Measurements from ENCODE around the gene RNF114. TPM values are rescaled to one million over a fixed set of nuclear protein-coding genes. Genes with fewer than 3 reads are reported as not detected.

Gene RNF114
- total and polyA plus RNA-seq, 2 donors (not counting 1 experiment from before 2014, with no cell fraction given) = 65.2 to 70.2 TPM

DNA sequence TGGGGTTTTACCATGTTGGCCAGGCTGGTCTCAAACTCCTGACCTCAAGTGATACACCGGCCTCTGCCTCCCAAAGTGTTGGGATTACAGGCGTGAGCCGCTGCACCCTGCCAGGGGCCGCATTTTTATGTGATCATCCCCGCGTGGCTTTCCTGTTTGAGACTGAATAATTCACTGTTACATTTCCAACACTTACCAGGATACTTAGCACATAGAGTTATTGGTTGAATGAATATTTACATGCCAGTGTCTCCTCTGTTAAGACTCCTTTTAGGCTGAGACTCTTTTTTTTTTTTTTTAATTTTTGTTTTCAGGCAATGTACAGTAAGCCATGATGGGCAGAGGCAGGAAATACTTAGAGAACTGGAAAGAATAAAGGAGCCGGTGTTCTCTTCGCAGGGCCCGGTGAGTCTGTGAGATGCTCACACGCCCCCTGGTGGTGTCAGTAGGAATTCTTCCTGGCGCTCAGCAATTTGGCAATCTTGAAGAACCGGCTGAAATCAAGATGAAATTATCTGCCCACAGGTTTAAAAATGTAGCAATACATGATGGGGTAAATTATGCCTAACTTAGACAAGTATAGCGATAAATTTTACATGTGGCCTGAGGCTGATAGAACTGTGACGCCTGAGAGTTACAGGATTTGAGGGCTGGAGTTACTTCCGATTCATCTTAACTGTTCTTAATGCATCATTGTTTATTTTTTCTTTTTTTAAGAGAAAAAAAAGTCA lies 7.6 kb upstream of the RNF114 start:
- Histone ChIP-seq H3K36me3 (ENCODE audit: control insufficient read depth, insufficient read depth, low read length) (no peaks in the 10 kb centered on the region), H3K4me3 (replicated peaks in 1 of 4; ENCODE audit: control extremely low read depth in 1 of 4, insufficient read depth in 1 of 4, low read depth in 3 of 4, low read length in 4 of 4) (peak overlapping the region in 2 of 4 experiments; percentile 30 to 33), H3K4me1 (ENCODE audit: control insufficient read depth, extremely low read depth, insufficient read depth, low read length) (no peaks in the 10 kb centered on the region), H3K27ac (ENCODE audit: insufficient read depth, low read length) (no peak overlapping the region), H3K27me3 (ENCODE audit: control insufficient read depth, insufficient read depth, low read length) (no peaks in the 10 kb centered on the region), H3K9me3 (ENCODE audit: control insufficient read depth, insufficient read depth, low read depth, low read length) (no peaks in the 10 kb centered on the region), H3K4me2 (ENCODE audit: extremely low read depth, insufficient read depth, low read length) (peak overlapping the region; percentile 75), H3K79me2 (ENCODE audit: control insufficient read depth, insufficient read depth, low read length) (no peaks in the 10 kb centered on the region), H4K20me1 (ENCODE audit: control insufficient read depth, extremely low read depth, insufficient read depth, low read length) (no peaks in the 10 kb centered on the region), H3K9ac (ENCODE audit: insufficient read depth, low read length) (no peak overlapping the region), H2AFZ (ENCODE audit: low read length) (peak overlapping the region; percentile 71)
- DNase-seq (ENCODE audit: low read depth in 2 of 2) = peak; percentile 75 to 89
- TF ChIP-seq EZH2 (IDR thresholded peaks at IDR 0.05; ENCODE audit: low read length, missing control alignments) = no peak
- TF ChIP-seq, protein P1, sequence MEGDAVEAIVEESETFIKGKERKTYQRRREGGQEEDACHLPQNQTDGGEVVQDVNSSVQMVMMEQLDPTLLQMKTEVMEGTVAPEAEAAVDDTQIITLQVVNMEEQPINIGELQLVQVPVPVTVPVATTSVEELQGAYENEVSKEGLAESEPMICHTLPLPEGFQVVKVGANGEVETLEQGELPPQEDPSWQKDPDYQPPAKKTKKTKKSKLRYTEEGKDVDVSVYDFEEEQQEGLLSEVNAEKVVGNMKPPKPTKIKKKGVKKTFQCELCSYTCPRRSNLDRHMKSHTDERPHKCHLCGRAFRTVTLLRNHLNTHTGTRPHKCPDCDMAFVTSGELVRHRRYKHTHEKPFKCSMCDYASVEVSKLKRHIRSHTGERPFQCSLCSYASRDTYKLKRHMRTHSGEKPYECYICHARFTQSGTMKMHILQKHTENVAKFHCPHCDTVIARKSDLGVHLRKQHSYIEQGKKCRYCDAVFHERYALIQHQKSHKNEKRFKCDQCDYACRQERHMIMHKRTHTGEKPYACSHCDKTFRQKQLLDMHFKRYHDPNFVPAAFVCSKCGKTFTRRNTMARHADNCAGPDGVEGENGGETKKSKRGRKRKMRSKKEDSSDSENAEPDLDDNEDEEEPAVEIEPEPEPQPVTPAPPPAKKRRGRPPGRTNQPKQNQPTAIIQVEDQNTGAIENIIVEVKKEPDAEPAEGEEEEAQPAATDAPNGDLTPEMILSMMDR (conservative IDR thresholded peaks at IDR 0.05 in 1 of 2, IDR thresholded peaks at IDR 0.05 in 1 of 2; ENCODE audit: low read depth in 1 of 2, low read length in 2 of 2) = peak; percentile 87

GRCh38 chr20:49929142-49929494 lies 7.1 kb upstream of the RNF114 start:
- no peaks in the 10 kb centered on the region for H3K27me3 ChIP-seq (ENCODE audit: control insufficient read depth, insufficient read depth, low read length)
- no peak overlapping the region for H3K4me3 ChIP-seq (replicated peaks in 1 of 4; ENCODE audit: control extremely low read depth in 1 of 4, insufficient read depth in 1 of 4, low read depth in 3 of 4, low read length in 4 of 4)
- no peaks in the 10 kb centered on the region for H3K36me3 ChIP-seq (ENCODE audit: control insufficient read depth, insufficient read depth, low read length)
- H3K9me3 ChIP-seq (ENCODE audit: control insufficient read depth, insufficient read depth, low read depth, low read length) = no peaks in the 10 kb centered on the region
- no peaks in the 10 kb centered on the region for H3K79me2 ChIP-seq (ENCODE audit: control insufficient read depth, insufficient read depth, low read length)
- H2AFZ ChIP-seq (ENCODE audit: low read length) = no peak overlapping the region
- H3K27ac ChIP-seq (ENCODE audit: insufficient read depth, low read length) = no peak overlapping the region
- H3K4me1 ChIP-seq (ENCODE audit: control insufficient read depth, extremely low read depth, insufficient read depth, low read length) = no peaks in the 10 kb centered on the region
- H4K20me1 ChIP-seq (ENCODE audit: control insufficient read depth, extremely low read depth, insufficient read depth, low read length) = no peaks in the 10 kb centered on the region
- DNase-seq (ENCODE audit: low read depth in 2 of 2) = no peak
- peak overlapping the region; percentile 75 for H3K4me2 ChIP-seq (ENCODE audit: extremely low read depth, insufficient read depth, low read length)
- TF ChIP-seq, protein P1 (conservative IDR thresholded peaks at IDR 0.05 in 1 of 2, IDR thresholded peaks at IDR 0.05 in 1 of 2; ENCODE audit: low read depth in 1 of 2, low read length in 2 of 2) = no peak
- H3K9ac ChIP-seq (ENCODE audit: insufficient read depth, low read length) = no peak overlapping the region

GRCh38 chr20:49935746-49936152 lies 448 bp upstream of the RNF114 start:
- Histone ChIP-seq H2AFZ (ENCODE audit: low read length) (peak overlapping the region; percentile 89), H3K9ac (ENCODE audit: insufficient read depth, low read length) (no peak overlapping the region), H3K4me1 (ENCODE audit: control insufficient read depth, extremely low read depth, insufficient read depth, low read length) (peaks cover 11% of the 10 kb centered on the region), H3K36me3 (ENCODE audit: control insufficient read depth, insufficient read depth, low read length) (no peaks in the 10 kb centered on the region), H4K20me1 (ENCODE audit: control insufficient read depth, extremely low read depth, insufficient read depth, low read length) (no peaks in the 10 kb centered on the region), H3K4me2 (ENCODE audit: extremely low read depth, insufficient read depth, low read length) (peak overlapping the region; percentile 64), H3K9me3 (ENCODE audit: control insufficient read depth, insufficient read depth, low read depth, low read length) (no peaks in the 10 kb centered on the region), H3K4me3 (replicated peaks in 1 of 4; ENCODE audit: control extremely low read depth in 1 of 4, insufficient read depth in 1 of 4, low read depth in 3 of 4, low read length in 4 of 4) (peak overlapping the region; percentile 30 to 98 (median 74)), H3K27ac (ENCODE audit: insufficient read depth, low read length) (peak overlapping the region; percentile 41), H3K79me2 (ENCODE audit: control insufficient read depth, insufficient read depth, low read length) (peaks cover 44% of the 10 kb centered on the region), H3K27me3 (ENCODE audit: control insufficient read depth, insufficient read depth, low read length) (no peaks in the 10 kb centered on the region)
- TF ChIP-seq EZH2 (IDR thresholded peaks at IDR 0.05; ENCODE audit: low read length, missing control alignments) = no peak
- TF ChIP-seq, protein P1 (conservative IDR thresholded peaks at IDR 0.05 in 1 of 2, IDR thresholded peaks at IDR 0.05 in 1 of 2; ENCODE audit: low read depth in 1 of 2, low read length in 2 of 2) = no peak
- no peak for DNase-seq (ENCODE audit: low read depth in 2 of 2)
